ENCODE data around the gene RNLS. TPM values are rescaled to one million over a fixed set of nuclear protein-coding genes. Genes with fewer than 3 reads are reported as not detected.

The RNLS gene
- total RNA-seq, 1 experiment from 2014 or later = 11.4 TPM

DNA sequence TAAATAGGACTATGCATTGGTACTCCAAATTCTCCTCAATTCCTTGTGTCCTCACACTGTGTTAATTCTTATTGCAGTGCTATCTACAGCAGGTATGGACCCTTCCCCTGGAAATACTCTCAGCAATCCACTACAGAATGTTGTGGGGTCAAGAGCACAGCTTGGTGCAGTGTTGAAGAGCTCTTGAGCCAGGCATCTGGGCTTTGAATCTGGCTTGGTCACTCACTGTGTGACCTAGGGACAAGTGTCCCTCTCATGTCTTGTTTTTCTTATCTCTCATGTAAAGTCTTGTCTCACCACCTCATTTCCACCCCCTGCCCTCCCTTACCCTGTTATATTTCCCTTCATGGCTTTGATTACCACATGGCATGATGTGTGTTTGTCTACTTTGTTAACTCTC is 159.4 kb downstream of the RNLS start:
- no TSS peak for BruUV-seq (replicated peaks)
- intact Hi-C loops (cut with micrococcal nuclease; ENCODE audit: unreplicated experiment) = no loop called here
- CTCF ChIA-PET = no interaction called here
- TF ChIP-seq SIN3A (IDR thresholded peaks at IDR 0.05; ENCODE audit: borderline replicate concordance, insufficient read depth, low read depth, low read length) = no peak
- H3K4me3 ChIP-seq (ENCODE audit: low read depth in 2 of 2, low read length in 2 of 2) = no peak overlapping the region
- in situ Hi-C loops (cut with HindIII; ENCODE audit: low pct_unique_long_range_greater_than_20kb, low sequenced_read_pairs) = no loop called here
- ATAC-seq = no peak
- no peaks in the 10 kb centered on the region for H3K4me1 ChIP-seq (ENCODE audit: control insufficient read depth, insufficient read depth, low read length)
- no peaks in the 10 kb centered on the region for H3K36me3 ChIP-seq (ENCODE audit: control insufficient read depth, insufficient read depth, low read length)
- no peak for DNase-seq (ENCODE audit: low read depth, low spot score)
- no peaks in the 10 kb centered on the region for H3K27me3 ChIP-seq (ENCODE audit: control insufficient read depth, insufficient read depth, low read length)
- H3K27ac ChIP-seq (ENCODE audit: low read length) = no peak overlapping the region
- POLR2A ChIA-PET = no interaction called here
- H3K9me3 ChIP-seq (ENCODE audit: control insufficient read depth, insufficient read depth, low read depth, low read length) = no peaks in the 10 kb centered on the region

DNA sequence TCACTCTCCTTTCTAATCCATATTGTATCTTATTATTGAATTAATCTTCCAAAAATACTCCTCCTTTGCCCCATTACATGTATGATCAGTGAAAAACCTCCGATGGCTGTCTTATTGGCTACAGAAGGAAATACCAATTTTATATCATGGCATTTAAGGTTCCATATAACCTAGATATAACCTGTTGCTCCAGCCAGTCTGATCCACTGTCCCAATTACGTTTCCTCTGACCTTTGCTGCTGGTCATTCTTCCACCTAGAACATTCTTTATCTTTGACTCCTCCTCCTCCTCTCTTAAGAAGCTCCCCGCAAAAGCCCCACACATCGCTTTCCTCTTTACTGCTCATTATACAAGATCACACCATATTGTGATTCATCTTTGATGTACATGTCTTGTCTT is 161.5 kb downstream of the RNLS start:
- TF ChIP-seq, protein P1, sequence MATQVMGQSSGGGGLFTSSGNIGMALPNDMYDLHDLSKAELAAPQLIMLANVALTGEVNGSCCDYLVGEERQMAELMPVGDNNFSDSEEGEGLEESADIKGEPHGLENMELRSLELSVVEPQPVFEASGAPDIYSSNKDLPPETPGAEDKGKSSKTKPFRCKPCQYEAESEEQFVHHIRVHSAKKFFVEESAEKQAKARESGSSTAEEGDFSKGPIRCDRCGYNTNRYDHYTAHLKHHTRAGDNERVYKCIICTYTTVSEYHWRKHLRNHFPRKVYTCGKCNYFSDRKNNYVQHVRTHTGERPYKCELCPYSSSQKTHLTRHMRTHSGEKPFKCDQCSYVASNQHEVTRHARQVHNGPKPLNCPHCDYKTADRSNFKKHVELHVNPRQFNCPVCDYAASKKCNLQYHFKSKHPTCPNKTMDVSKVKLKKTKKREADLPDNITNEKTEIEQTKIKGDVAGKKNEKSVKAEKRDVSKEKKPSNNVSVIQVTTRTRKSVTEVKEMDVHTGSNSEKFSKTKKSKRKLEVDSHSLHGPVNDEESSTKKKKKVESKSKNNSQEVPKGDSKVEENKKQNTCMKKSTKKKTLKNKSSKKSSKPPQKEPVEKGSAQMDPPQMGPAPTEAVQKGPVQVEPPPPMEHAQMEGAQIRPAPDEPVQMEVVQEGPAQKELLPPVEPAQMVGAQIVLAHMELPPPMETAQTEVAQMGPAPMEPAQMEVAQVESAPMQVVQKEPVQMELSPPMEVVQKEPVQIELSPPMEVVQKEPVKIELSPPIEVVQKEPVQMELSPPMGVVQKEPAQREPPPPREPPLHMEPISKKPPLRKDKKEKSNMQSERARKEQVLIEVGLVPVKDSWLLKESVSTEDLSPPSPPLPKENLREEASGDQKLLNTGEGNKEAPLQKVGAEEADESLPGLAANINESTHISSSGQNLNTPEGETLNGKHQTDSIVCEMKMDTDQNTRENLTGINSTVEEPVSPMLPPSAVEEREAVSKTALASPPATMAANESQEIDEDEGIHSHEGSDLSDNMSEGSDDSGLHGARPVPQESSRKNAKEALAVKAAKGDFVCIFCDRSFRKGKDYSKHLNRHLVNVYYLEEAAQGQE (IDR thresholded peaks at IDR 0.05; ENCODE audit: insufficient read depth in 1 of 2, low read depth in 2 of 2, low read length in 1 of 2) = no peak
- CTCF ChIA-PET = no interaction called here
- BruUV-seq (replicated peaks) = no TSS peak
- Histone ChIP-seq H3K27ac (ENCODE audit: low read length) (no peak overlapping the region), H3K27me3 (ENCODE audit: control insufficient read depth, insufficient read depth, low read length) (no peaks in the 10 kb centered on the region), H3K4me1 (ENCODE audit: control insufficient read depth, insufficient read depth, low read length) (no peaks in the 10 kb centered on the region), H3K9me3 (ENCODE audit: control insufficient read depth, insufficient read depth, low read depth, low read length) (no peaks in the 10 kb centered on the region), H3K36me3 (ENCODE audit: control insufficient read depth, insufficient read depth, low read length) (no peaks in the 10 kb centered on the region), H3K4me3 (ENCODE audit: low read depth in 2 of 2, low read length in 2 of 2) (no peak overlapping the region)
- ATAC-seq = no peak
- POLR2A ChIA-PET = no interaction called here
- intact Hi-C loops (cut with micrococcal nuclease; ENCODE audit: unreplicated experiment) (no loop called here), in situ Hi-C loops (cut with HindIII; ENCODE audit: low pct_unique_long_range_greater_than_20kb, low sequenced_read_pairs) (no loop called here)
- DNase-seq (ENCODE audit: low read depth, low spot score) = no peak

DNA sequence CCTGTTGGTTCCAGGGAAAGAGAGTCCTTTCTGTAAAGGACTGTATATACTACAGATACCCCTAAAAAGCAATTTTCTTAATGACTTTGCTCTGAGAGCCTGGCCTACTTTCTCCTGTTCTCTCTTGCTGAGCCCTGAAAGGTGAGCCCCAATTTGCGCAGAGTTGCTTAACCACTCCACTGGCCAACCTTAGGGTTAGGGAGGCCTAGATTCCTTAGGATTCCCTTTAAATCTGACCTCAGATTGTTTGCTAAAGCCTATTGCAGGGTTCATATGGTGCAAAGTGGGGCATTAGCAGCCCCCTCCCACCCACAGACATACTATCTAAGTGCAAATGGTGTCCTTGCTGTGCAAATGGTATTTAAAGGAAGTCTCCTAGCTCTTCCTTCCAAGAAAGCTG is 164.2 kb downstream of the RNLS start:
- in situ Hi-C loops (cut with HindIII; ENCODE audit: low pct_unique_long_range_greater_than_20kb, low sequenced_read_pairs) = no loop called here

More for the DNA sequence above, 164.2 kb downstream of the RNLS start:
- Histone ChIP-seq H3K36me3 (ENCODE audit: control insufficient read depth, insufficient read depth, low read length) (no peaks in the 10 kb centered on the region), H3K27ac (ENCODE audit: low read length) (no peak overlapping the region), H3K4me1 (ENCODE audit: control insufficient read depth, insufficient read depth, low read length) (no peaks in the 10 kb centered on the region), H3K9me3 (ENCODE audit: control insufficient read depth, insufficient read depth, low read depth, low read length) (no peaks in the 10 kb centered on the region), H3K27me3 (ENCODE audit: control insufficient read depth, insufficient read depth, low read length) (no peaks in the 10 kb centered on the region), H3K4me3 (ENCODE audit: low read depth in 2 of 2, low read length in 2 of 2) (no peak overlapping the region)
- no peak for TF ChIP-seq SIN3A (IDR thresholded peaks at IDR 0.05; ENCODE audit: borderline replicate concordance, insufficient read depth, low read depth, low read length)
- TF ChIP-seq, protein P2, sequence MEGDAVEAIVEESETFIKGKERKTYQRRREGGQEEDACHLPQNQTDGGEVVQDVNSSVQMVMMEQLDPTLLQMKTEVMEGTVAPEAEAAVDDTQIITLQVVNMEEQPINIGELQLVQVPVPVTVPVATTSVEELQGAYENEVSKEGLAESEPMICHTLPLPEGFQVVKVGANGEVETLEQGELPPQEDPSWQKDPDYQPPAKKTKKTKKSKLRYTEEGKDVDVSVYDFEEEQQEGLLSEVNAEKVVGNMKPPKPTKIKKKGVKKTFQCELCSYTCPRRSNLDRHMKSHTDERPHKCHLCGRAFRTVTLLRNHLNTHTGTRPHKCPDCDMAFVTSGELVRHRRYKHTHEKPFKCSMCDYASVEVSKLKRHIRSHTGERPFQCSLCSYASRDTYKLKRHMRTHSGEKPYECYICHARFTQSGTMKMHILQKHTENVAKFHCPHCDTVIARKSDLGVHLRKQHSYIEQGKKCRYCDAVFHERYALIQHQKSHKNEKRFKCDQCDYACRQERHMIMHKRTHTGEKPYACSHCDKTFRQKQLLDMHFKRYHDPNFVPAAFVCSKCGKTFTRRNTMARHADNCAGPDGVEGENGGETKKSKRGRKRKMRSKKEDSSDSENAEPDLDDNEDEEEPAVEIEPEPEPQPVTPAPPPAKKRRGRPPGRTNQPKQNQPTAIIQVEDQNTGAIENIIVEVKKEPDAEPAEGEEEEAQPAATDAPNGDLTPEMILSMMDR (IDR thresholded peaks at IDR 0.05) = no peak
- TF ChIP-seq TCF7L2 (IDR thresholded peaks at IDR 0.05; ENCODE audit: low read depth, low read length) = no peak
- TF ChIP-seq, protein P1 (IDR thresholded peaks at IDR 0.05; ENCODE audit: insufficient read depth in 1 of 2, low read depth in 2 of 2, low read length in 1 of 2) = no peak
- no peak for TF ChIP-seq POLR2AphosphoS5 (IDR thresholded peaks at IDR 0.05; ENCODE audit: low read depth, low read length)
- POLR2A ChIA-PET = no interaction called here
- DNase-seq (ENCODE audit: low read depth, low spot score) = no peak
- intact Hi-C loops (cut with micrococcal nuclease; ENCODE audit: unreplicated experiment) = no loop called here
- CTCF ChIA-PET = no interaction called here
- no TSS peak for BruUV-seq (replicated peaks)
- ATAC-seq = no peak

Data from Panc1 (cell line).